Measurements from ENCODE around the gene RRAS2.
A peak's percentile ranks its signal among the peaks of the same experiment; 100 is the strongest.

RRAS2 gene

DNA sequence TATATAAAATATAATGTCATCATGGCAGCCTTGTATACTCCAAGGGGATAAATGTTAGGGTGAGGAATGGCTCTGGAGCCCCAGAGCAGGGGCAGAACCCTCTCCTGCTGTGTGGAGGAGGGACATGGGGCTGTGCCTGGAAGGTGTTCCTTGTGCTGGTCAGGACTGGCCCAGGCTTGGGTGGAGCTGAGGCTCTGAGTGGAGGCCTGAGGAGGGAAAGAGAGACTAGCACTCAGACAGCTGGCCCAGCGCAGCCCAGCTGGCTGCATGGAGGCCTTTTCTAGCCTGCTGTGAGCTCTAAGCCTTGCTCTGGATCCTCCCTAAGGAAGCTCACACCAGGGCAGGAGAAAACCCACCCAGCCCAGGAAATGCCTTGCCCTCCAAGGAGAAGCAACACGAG is 113.5 kb downstream of the RRAS2 start:
- no peaks in the 10 kb centered on the region for H3K9me3 ChIP-seq
- no peaks in the 10 kb centered on the region for H3K4me1 ChIP-seq
- peaks cover 32% of the 10 kb centered on the region for H3K27me3 ChIP-seq (ENCODE audit: low read depth)
- in situ Hi-C loops (cut with MboI; ENCODE audit: low sequenced_read_pairs) = loop anchor here (5.0 to 25.0 kb wide), 3 partner anchors 288 to 1033 kb away; no protein-coding TSS in a partner anchor
- DNase-seq (ENCODE audit: low spot score in 2 of 2) = no peak
- no peak overlapping the region for H3K4me3 ChIP-seq
- no peaks in the 10 kb centered on the region for H3K36me3 ChIP-seq (replicated peaks)

- no peak for DNase-seq (ENCODE audit: low spot score in 2 of 2)
- Histone ChIP-seq H3K27me3 (ENCODE audit: low read depth) (peaks cover 37% of the 10 kb centered on the region), H3K4me1 (no peaks in the 10 kb centered on the region), H3K9me3 (no peaks in the 10 kb centered on the region), H3K36me3 (replicated peaks) (no peaks in the 10 kb centered on the region), H3K4me3 (no peak overlapping the region)
- in situ Hi-C loops (cut with MboI; ENCODE audit: low sequenced_read_pairs) = loop anchor here (5.0 to 25.0 kb wide), 3 partner anchors 288 to 1033 kb away; no protein-coding TSS in a partner anchor
These were observed 114.1 kb downstream of the RRAS2 start for GRCh38 chr11:14244926-14245325.

GRCh38 chr11:14242733-14243132 is 116.2 kb downstream of the RRAS2 start:
- Histone ChIP-seq H3K36me3 (replicated peaks) (no peaks in the 10 kb centered on the region), H3K27me3 (ENCODE audit: low read depth) (peaks cover 49% of the 10 kb centered on the region), H3K9me3 (no peaks in the 10 kb centered on the region), H3K4me3 (no peak overlapping the region), H3K4me1 (no peaks in the 10 kb centered on the region)
- in situ Hi-C loops (cut with MboI; ENCODE audit: low sequenced_read_pairs) = loop anchor here (25.0 kb wide), 1 partner anchor 1030 kb away; no protein-coding TSS in a partner anchor
- no peak for DNase-seq (ENCODE audit: low spot score in 2 of 2)

DNA sequence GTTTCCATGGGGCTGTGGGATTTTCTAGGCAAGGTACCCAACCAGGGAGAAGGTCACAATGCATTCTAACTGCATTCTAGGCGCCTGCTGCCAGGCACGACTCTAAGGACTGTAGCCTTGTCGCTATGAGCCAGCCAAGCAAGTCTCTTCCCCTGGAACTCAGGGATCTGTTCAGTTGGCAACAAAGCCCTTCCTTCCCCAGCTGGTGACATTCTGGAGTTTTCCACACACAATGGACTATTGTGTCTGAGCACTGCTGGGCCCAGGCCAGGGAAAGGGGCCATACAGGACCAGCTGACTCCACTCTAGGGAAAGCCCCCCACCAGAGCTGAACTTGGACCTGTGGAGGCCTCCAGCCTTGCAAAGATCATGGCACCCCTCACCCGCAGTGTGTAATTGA is 116.8 kb downstream of the RRAS2 start:
- in situ Hi-C loops (cut with MboI; ENCODE audit: low sequenced_read_pairs) = loop anchor here (25.0 kb wide), 1 partner anchor 1030 kb away; no protein-coding TSS in a partner anchor
- H3K4me3 ChIP-seq = no peak overlapping the region
- H3K36me3 ChIP-seq (replicated peaks) = no peaks in the 10 kb centered on the region
- H3K27me3 ChIP-seq (ENCODE audit: low read depth) = peaks cover 45% of the 10 kb centered on the region
- no peaks in the 10 kb centered on the region for H3K4me1 ChIP-seq
- H3K9me3 ChIP-seq = no peaks in the 10 kb centered on the region
- no peak for DNase-seq (ENCODE audit: low spot score in 2 of 2)

- in situ Hi-C loops (cut with MboI; ENCODE audit: low sequenced_read_pairs) = loop anchor here (25.0 kb wide), 1 partner anchor 1029 kb away; no protein-coding TSS in a partner anchor
- no peak for DNase-seq (ENCODE audit: low spot score in 2 of 2)
- H3K36me3 ChIP-seq (replicated peaks) = no peaks in the 10 kb centered on the region
- H3K9me3 ChIP-seq = no peaks in the 10 kb centered on the region
- no peak overlapping the region for H3K4me3 ChIP-seq
- H3K27me3 ChIP-seq (ENCODE audit: low read depth) = peaks cover 41% of the 10 kb centered on the region
- H3K4me1 ChIP-seq = no peaks in the 10 kb centered on the region
These were observed 118.0 kb downstream of the RRAS2 start for GRCh38 chr11:14240951-14241350.

DNA sequence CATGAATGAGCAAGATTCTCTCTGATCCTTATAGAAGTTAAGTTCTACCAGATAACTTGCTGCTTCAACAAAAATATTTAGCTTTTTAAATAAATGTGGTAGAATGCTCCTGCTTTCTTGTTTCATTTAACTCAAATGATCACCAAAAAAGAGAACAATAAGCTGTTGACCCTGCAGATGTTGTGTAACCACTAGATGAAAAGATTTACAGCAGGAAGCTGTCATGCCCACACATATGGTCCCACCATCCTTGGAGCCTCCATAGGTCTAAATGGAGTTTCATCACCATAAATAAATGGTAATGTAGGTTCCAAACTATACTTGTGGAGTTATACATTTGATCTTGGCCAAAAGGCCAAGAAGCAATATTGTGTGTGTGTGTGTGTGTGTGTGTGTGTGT is 118.8 kb downstream of the RRAS2 start:
- peaks cover 41% of the 10 kb centered on the region for H3K27me3 ChIP-seq (ENCODE audit: low read depth)
- in situ Hi-C loops (cut with MboI; ENCODE audit: low sequenced_read_pairs) = loop anchor here (25.0 kb wide), 1 partner anchor 1028 kb away; no protein-coding TSS in a partner anchor
- no peak overlapping the region for H3K4me3 ChIP-seq
- H3K4me1 ChIP-seq = no peaks in the 10 kb centered on the region
- H3K36me3 ChIP-seq (replicated peaks) = no peaks in the 10 kb centered on the region
- no peaks in the 10 kb centered on the region for H3K9me3 ChIP-seq
- no peak for DNase-seq (ENCODE audit: low spot score in 2 of 2)

DNA sequence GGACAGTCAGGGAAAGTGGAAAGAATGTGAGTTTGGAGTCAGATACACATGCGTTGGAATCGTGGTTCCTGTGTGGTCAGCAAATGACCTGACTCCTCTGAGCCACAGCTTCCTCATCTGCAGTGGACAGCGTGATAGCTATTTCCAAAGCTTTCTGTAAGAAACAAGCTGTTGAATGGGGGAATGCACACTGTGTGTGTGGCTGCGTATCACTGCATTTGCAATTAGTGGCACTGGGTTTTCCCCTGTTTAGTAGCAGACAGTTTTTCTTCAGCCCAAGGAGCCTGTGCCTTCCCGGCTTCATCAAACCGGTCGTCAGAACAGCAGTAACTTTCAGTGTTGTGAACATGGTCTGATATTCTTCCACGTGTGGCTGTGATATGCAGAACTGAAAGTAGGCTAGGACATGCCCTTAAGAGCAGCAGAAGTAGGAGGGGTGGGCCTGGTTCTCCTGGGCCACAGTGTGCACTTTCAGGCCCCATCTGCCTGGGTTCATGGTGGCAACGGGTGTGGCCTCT is 121.5 kb downstream of the RRAS2 start:
- in situ Hi-C loops (cut with MboI; ENCODE audit: low sequenced_read_pairs) = loop anchor here (25.0 kb wide), 1 partner anchor 1025 kb away; no protein-coding TSS in a partner anchor
- Histone ChIP-seq H3K27me3 (ENCODE audit: low read depth) (peaks cover 48% of the 10 kb centered on the region), H3K36me3 (replicated peaks) (no peaks in the 10 kb centered on the region), H3K4me1 (no peaks in the 10 kb centered on the region), H3K4me3 (no peak overlapping the region), H3K9me3 (no peaks in the 10 kb centered on the region)
- DNase-seq (ENCODE audit: low spot score in 2 of 2) = no peak

GRCh38 chr11:14235701-14236100 is 123.3 kb downstream of the RRAS2 start:
- in situ Hi-C loops (cut with MboI; ENCODE audit: low sequenced_read_pairs) = loop anchor here (25.0 kb wide), 1 partner anchor 1023 kb away; no protein-coding TSS in a partner anchor
- Histone ChIP-seq H3K27me3 (ENCODE audit: low read depth) (peaks cover 49% of the 10 kb centered on the region), H3K36me3 (replicated peaks) (no peaks in the 10 kb centered on the region), H3K9me3 (no peaks in the 10 kb centered on the region), H3K4me3 (no peak overlapping the region), H3K4me1 (no peaks in the 10 kb centered on the region)
- DNase-seq (ENCODE audit: low spot score in 2 of 2) = no peak

DNA sequence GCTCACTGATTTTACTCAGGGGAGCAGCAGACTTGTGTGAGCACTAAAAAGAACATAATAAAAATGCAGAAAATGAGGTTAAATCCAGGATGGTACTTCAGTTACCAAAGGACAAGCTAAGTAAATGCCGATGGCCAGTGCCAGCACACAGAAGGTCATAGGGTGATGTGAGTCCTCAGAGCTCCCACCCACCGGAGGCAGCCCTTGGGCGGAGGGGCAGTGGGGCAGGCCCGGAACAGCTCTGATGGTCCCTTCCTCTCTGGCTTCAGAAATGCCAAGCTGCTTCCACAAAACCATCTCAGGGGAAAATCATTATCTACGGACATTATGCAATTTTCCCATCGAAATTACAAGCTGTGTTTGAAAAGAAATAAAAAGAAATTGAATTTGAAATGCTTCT is 124.5 kb downstream of the RRAS2 start:
- H3K4me1 ChIP-seq = peaks cover 5% of the 10 kb centered on the region
- H3K4me3 ChIP-seq = no peak overlapping the region
- peaks cover 41% of the 10 kb centered on the region for H3K27me3 ChIP-seq (ENCODE audit: low read depth)
- H3K36me3 ChIP-seq (replicated peaks) = no peaks in the 10 kb centered on the region
- H3K9me3 ChIP-seq = no peaks in the 10 kb centered on the region
- in situ Hi-C loops (cut with MboI; ENCODE audit: low sequenced_read_pairs) = loop anchor here (25.0 kb wide), 1 partner anchor 1022 kb away; no protein-coding TSS in a partner anchor
- DNase-seq (ENCODE audit: low spot score in 2 of 2) = no peak

DNA sequence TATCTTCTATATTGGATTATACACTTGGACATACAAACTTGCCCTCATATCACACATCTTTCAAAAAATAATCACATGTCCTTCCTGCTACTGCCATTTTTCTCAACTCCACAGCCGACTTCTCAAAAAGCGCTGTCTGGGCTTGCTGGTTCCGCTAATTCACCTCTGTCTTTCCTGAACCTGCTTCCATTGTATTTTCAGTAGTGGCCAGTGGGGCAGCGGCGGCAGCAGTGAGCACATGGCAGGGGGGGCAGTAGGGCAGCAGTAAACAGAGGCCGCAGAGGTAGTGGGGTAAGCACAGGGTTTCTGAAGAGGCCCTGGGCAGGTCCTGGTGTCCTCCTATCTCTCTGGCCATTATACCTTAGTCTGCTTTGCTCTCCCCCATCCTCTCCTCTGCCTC is 126.3 kb downstream of the RRAS2 start:
- DNase-seq (ENCODE audit: low spot score in 2 of 2) = peak in 1 of 2 experiments; percentile 46
- in situ Hi-C loops (cut with MboI; ENCODE audit: low sequenced_read_pairs) = loop anchor here (25.0 kb wide), 1 partner anchor 1020 kb away; no protein-coding TSS in a partner anchor
- Histone ChIP-seq H3K4me3 (no peak overlapping the region), H3K4me1 (peaks cover 5% of the 10 kb centered on the region), H3K27me3 (ENCODE audit: low read depth) (peaks cover 27% of the 10 kb centered on the region), H3K9me3 (no peaks in the 10 kb centered on the region), H3K36me3 (replicated peaks) (no peaks in the 10 kb centered on the region)

- Histone ChIP-seq H3K4me3 (no peak overlapping the region), H3K27me3 (ENCODE audit: low read depth) (peaks cover 28% of the 10 kb centered on the region), H3K9me3 (no peaks in the 10 kb centered on the region), H3K36me3 (replicated peaks) (no peaks in the 10 kb centered on the region), H3K4me1 (peaks cover 5% of the 10 kb centered on the region)
- in situ Hi-C loops (cut with MboI; ENCODE audit: low sequenced_read_pairs) = loop anchor here (25.0 kb wide), 1 partner anchor 1018 kb away; no protein-coding TSS in a partner anchor
- DNase-seq (ENCODE audit: low spot score in 2 of 2) = no peak
These were observed 128.6 kb downstream of the RRAS2 start for GRCh38 chr11:14230407-14230806.

DNA sequence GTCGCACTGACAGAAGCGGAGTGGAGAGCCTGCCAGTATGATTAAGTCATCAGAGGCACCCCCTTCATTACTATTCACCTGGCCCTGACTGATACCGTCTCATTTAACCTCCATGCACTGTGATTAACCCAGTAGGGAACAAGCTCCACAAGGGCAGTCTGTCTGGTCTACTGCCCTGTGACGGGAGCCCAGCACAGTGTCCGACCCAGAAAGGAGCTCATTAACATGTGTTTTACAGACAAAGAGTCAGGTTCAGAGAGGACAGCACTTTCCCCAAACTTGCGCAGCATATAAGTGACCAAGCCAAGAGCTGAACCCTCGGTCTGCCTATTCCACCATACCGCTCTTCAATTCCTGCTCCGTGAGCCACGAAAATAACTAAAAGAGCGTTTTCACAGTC is 129.5 kb downstream of the RRAS2 start:
- no peaks in the 10 kb centered on the region for H3K9me3 ChIP-seq
- H3K4me1 ChIP-seq = peaks cover 5% of the 10 kb centered on the region
- no peaks in the 10 kb centered on the region for H3K36me3 ChIP-seq (replicated peaks)
- H3K4me3 ChIP-seq = no peak overlapping the region
- peaks cover 22% of the 10 kb centered on the region for H3K27me3 ChIP-seq (ENCODE audit: low read depth)
- in situ Hi-C loops (cut with MboI; ENCODE audit: low sequenced_read_pairs) = loop anchor here (25.0 kb wide), 1 partner anchor 1017 kb away; no protein-coding TSS in a partner anchor
- no peak for DNase-seq (ENCODE audit: low spot score in 2 of 2)

DNA sequence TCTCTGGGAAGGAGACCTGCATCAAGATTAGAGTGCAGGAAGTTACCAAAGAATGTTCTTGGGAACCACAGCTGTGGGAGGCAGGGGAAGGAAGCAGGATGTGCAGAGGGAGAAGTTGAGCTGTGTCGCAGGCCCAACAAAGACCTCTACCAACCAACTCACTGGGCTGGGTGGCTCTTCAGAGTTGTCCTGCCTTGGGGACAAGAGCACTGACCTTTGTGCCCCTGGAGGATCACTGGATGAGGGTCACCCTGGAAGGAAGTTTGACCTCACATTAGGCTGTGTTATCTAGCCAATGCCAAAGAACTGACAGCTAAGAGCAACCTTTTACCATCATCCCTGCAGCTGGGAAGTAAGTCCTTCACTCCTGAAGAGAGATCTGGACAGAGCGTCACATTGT is 130.6 kb downstream of the RRAS2 start:
- Histone ChIP-seq H3K27me3 (ENCODE audit: low read depth) (peaks cover 25% of the 10 kb centered on the region), H3K4me1 (peaks cover 5% of the 10 kb centered on the region), H3K36me3 (replicated peaks) (no peaks in the 10 kb centered on the region), H3K4me3 (no peak overlapping the region), H3K9me3 (no peaks in the 10 kb centered on the region)
- in situ Hi-C loops (cut with MboI; ENCODE audit: low sequenced_read_pairs) = loop anchor here (25.0 kb wide), 1 partner anchor 1016 kb away; no protein-coding TSS in a partner anchor
- DNase-seq (ENCODE audit: low spot score in 2 of 2) = no peak
